HEK293 (cell line): ENCODE measurements around the gene AKAIN1.

Experiments used
- BCL11A ChIP-seq: fragments of 450-650 bp; formaldehyde crosslinking; IDR thresholded peaks from 2 replicates; pipeline ENCODE4 v1.5.1; 2016; ENCODE audit warnings: low read depth, missing biosample characterization, missing genetic modification characterization
- PRDM10 ChIP-seq: fragments of 450-650 bp; formaldehyde crosslinking; IDR thresholded peaks from 2 replicates; pipeline ENCODE4 v1.5.1; 2016; ENCODE audit warnings: missing biosample characterization, missing genetic modification characterization
- SALL2 ChIP-seq: fragments of 450-650 bp; formaldehyde crosslinking; IDR thresholded peaks from 2 replicates; pipeline ENCODE4 v1.5.0; 2017; ENCODE audit warnings: missing biosample characterization, mild to moderate bottlenecking, missing genetic modification characterization, borderline replicate concordance
- ZBTB21 ChIP-seq: fragments of 450-650 bp; formaldehyde crosslinking; IDR thresholded peaks from 2 replicates; pipeline ENCODE4 v1.5.1; 2017; ENCODE audit warnings: missing biosample characterization, missing genetic modification characterization
- ZNF133 ChIP-seq: fragments of 450-650 bp; formaldehyde crosslinking; IDR thresholded peaks from 2 replicates; pipeline ENCODE4 v1.5.1; 2016; ENCODE audit warnings: missing biosample characterization, missing genetic modification characterization
- ZNF138 ChIP-seq: fragments of 450-650 bp; formaldehyde crosslinking; IDR thresholded peaks from 2 replicates; pipeline ENCODE4 v1.5.1; 2016; ENCODE audit warnings: missing biosample characterization, missing genetic modification characterization, borderline replicate concordance
- ZNF174 ChIP-seq: fragments of 450-650 bp; formaldehyde crosslinking; IDR thresholded peaks from 2 replicates; pipeline ENCODE4 v1.5.0; 2017; ENCODE audit warnings: missing biosample characterization, mild to moderate bottlenecking, missing genetic modification characterization
- ZNF274 ChIP-seq, 2 experiments: fragments of 200-500 bp in 1 of 2; fragments of 450-650 bp in 1 of 2; sonication (Bioruptor generic) in 1 of 2; formaldehyde crosslinking in 1 of 2; IDR thresholded peaks; 2 replicates each; pipeline versions ENCODE4 v1.5.1 to v1.6.1; 2014 to 2016; ENCODE audit warnings: borderline replicate concordance in 1 of 2, inconsistent platforms in 1 of 2, low read length in 1 of 2, missing biosample characterization in 1 of 2, missing genetic modification characterization in 1 of 2
- ZNF658 ChIP-seq: fragments of 450-650 bp; formaldehyde crosslinking; IDR thresholded peaks from 2 replicates; pipeline ENCODE4; 2016; ENCODE audit warnings: missing biosample characterization, missing genetic modification characterization
- TF ChIP-seq, protein P1 (sequence below): fragments of 450-650 bp; formaldehyde crosslinking; IDR thresholded peaks from 2 replicates; pipeline ENCODE4 v1.5.1; 2016; ENCODE audit warnings: missing biosample characterization, missing genetic modification characterization
- TF ChIP-seq, protein P2 (sequence below): fragments of 450-650 bp; formaldehyde crosslinking; IDR thresholded peaks from 2 replicates; pipeline ENCODE4 v1.5.1; 2016; ENCODE audit warnings: missing biosample characterization, missing genetic modification characterization, borderline replicate concordance
- TF ChIP-seq, protein P3 (sequence below): fragments of 450-650 bp; IDR thresholded peaks from 2 replicates; pipeline ENCODE4 v1.5.1; 2018; ENCODE audit warnings: missing biosample characterization, missing genetic modification characterization

DNA sequence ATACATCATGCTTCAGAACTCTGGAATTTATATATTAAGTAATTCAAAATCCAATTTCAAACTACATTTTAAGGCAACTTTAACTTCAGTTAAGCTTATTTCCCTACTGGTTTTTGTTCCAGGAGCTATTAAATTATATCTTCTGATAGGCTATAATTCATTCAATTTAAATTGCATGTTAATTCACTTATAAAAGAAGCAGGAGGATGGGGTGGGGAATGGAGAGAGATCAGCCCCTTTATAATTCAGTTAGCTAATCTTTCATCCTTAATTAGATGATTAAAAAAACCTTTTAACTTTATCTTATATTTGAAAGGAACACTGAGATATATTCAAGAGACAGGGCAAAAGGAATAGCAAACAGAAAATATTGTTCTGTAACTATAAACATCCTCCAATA, 86.8 kb downstream of the AKAIN1 start:
- TF ChIP-seq ZBTB21 (tag by site-specific recombination) (no peak), ZNF138 (tag by site-specific recombination) (no peak), PRDM10 (no peak), ZNF174 (tag by site-specific recombination) (no peak), ZNF274 (IDR thresholded peaks at IDR 0.05; ENCODE audit: low read length) (no peak), ZNF274 (tag by site-specific recombination; IDR thresholded peaks at IDR 0.05; ENCODE audit: borderline replicate concordance) (no peak), SALL2 (no peak), ZNF658 (no peak), ZNF133 (tag by site-specific recombination) (no peak), BCL11A (tag by site-specific recombination) (no peak)
- TF ChIP-seq, protein P1, sequence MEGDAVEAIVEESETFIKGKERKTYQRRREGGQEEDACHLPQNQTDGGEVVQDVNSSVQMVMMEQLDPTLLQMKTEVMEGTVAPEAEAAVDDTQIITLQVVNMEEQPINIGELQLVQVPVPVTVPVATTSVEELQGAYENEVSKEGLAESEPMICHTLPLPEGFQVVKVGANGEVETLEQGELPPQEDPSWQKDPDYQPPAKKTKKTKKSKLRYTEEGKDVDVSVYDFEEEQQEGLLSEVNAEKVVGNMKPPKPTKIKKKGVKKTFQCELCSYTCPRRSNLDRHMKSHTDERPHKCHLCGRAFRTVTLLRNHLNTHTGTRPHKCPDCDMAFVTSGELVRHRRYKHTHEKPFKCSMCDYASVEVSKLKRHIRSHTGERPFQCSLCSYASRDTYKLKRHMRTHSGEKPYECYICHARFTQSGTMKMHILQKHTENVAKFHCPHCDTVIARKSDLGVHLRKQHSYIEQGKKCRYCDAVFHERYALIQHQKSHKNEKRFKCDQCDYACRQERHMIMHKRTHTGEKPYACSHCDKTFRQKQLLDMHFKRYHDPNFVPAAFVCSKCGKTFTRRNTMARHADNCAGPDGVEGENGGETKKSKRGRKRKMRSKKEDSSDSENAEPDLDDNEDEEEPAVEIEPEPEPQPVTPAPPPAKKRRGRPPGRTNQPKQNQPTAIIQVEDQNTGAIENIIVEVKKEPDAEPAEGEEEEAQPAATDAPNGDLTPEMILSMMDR (tag by site-specific recombination), result no peak
- TF ChIP-seq, protein P2, sequence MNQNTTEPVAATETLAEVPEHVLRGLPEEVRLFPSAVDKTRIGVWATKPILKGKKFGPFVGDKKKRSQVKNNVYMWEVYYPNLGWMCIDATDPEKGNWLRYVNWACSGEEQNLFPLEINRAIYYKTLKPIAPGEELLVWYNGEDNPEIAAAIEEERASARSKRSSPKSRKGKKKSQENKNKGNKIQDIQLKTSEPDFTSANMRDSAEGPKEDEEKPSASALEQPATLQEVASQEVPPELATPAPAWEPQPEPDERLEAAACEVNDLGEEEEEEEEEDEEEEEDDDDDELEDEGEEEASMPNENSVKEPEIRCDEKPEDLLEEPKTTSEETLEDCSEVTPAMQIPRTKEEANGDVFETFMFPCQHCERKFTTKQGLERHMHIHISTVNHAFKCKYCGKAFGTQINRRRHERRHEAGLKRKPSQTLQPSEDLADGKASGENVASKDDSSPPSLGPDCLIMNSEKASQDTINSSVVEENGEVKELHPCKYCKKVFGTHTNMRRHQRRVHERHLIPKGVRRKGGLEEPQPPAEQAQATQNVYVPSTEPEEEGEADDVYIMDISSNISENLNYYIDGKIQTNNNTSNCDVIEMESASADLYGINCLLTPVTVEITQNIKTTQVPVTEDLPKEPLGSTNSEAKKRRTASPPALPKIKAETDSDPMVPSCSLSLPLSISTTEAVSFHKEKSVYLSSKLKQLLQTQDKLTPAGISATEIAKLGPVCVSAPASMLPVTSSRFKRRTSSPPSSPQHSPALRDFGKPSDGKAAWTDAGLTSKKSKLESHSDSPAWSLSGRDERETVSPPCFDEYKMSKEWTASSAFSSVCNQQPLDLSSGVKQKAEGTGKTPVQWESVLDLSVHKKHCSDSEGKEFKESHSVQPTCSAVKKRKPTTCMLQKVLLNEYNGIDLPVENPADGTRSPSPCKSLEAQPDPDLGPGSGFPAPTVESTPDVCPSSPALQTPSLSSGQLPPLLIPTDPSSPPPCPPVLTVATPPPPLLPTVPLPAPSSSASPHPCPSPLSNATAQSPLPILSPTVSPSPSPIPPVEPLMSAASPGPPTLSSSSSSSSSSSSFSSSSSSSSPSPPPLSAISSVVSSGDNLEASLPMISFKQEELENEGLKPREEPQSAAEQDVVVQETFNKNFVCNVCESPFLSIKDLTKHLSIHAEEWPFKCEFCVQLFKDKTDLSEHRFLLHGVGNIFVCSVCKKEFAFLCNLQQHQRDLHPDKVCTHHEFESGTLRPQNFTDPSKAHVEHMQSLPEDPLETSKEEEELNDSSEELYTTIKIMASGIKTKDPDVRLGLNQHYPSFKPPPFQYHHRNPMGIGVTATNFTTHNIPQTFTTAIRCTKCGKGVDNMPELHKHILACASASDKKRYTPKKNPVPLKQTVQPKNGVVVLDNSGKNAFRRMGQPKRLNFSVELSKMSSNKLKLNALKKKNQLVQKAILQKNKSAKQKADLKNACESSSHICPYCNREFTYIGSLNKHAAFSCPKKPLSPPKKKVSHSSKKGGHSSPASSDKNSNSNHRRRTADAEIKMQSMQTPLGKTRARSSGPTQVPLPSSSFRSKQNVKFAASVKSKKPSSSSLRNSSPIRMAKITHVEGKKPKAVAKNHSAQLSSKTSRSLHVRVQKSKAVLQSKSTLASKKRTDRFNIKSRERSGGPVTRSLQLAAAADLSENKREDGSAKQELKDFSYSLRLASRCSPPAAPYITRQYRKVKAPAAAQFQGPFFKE (tag by site-specific recombination), result no peak
- TF ChIP-seq, protein P3, sequence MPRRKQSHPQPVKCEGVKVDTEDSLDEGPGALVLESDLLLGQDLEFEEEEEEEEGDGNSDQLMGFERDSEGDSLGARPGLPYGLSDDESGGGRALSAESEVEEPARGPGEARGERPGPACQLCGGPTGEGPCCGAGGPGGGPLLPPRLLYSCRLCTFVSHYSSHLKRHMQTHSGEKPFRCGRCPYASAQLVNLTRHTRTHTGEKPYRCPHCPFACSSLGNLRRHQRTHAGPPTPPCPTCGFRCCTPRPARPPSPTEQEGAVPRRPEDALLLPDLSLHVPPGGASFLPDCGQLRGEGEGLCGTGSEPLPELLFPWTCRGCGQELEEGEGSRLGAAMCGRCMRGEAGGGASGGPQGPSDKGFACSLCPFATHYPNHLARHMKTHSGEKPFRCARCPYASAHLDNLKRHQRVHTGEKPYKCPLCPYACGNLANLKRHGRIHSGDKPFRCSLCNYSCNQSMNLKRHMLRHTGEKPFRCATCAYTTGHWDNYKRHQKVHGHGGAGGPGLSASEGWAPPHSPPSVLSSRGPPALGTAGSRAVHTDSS (tag by site-specific recombination), result no peak
